ENCODE measurements around the gene ACTN1.

Gene ACTN1

GRCh38 chr14:68910540-68910939, 68.6 kb downstream of the ACTN1 start:
- Histone ChIP-seq H3K9me3 (ENCODE audit: control insufficient read depth, low read length) (no peaks in the 10 kb centered on the region), H2BK120ac (ENCODE audit: low read depth, low read length) (no peak overlapping the region), H3K27me3 (ENCODE audit: control insufficient read depth in 1 of 2, insufficient read depth in 1 of 2, low read length in 2 of 2) (no peaks in the 10 kb centered on the region), H3K23ac (ENCODE audit: low read length in 2 of 2) (no peak overlapping the region), H3K36me3 (ENCODE audit: control insufficient read depth in 1 of 2, insufficient read depth in 2 of 2, low read depth in 1 of 2, low read length in 2 of 2) (peaks cover 61 to 70% of the 10 kb centered on the region in 2 experiments), H3K14ac (ENCODE audit: low read length in 2 of 2) (no peak overlapping the region), H3K27ac (ENCODE audit: low read length, poor library complexity, severe bottlenecking) (peak overlapping the region; percentile 33), H3K4me1 (ENCODE audit: control insufficient read depth, insufficient read depth, low read depth, low read length) (peaks cover 19% of the 10 kb centered on the region), H3K79me1 (replicated peaks; ENCODE audit: low read length, poor library complexity, severe bottlenecking) (peaks cover 21% of the 10 kb centered on the region), H4K8ac (ENCODE audit: low read length) (no peak overlapping the region), H2BK15ac (ENCODE audit: low read depth, poor library complexity, severe bottlenecking) (no peak overlapping the region), H3K4ac (ENCODE audit: low read depth in 1 of 2, low read length in 2 of 2) (no peak overlapping the region), H3K18ac (ENCODE audit: low read depth in 1 of 2, low read length in 2 of 2) (no peak overlapping the region), H4K91ac (ENCODE audit: low read length) (no peak overlapping the region), H2AFZ (ENCODE audit: low read depth, low read length) (no peak overlapping the region), H2BK12ac (ENCODE audit: low read length in 2 of 2) (peak overlapping the region in 1 of 2 experiments; percentile 11), H3K4me3 (ENCODE audit: insufficient read depth in 1 of 2, low read depth in 1 of 2, low read length in 2 of 2) (no peak overlapping the region), H3K4me2 (ENCODE audit: low read length, poor library complexity, severe bottlenecking) (no peak overlapping the region), H2AK5ac (ENCODE audit: low read length, severe bottlenecking) (no peak overlapping the region), H2BK5ac (ENCODE audit: low read depth, low read length, poor library complexity, severe bottlenecking) (no peak overlapping the region), H3K9ac (ENCODE audit: low read length) (peak overlapping the region; percentile 29)
- DNase-seq, result peak; percentile 36
- 87% methylated on average over 9 of the region's 9 CpGs for WGBS

GRCh38 chr14:68908803-68909202, 70.3 kb downstream of the ACTN1 start:
- no peak overlapping the region for H2BK120ac ChIP-seq (ENCODE audit: low read depth, low read length)
- no peak overlapping the region for H3K27ac ChIP-seq (ENCODE audit: low read length, poor library complexity, severe bottlenecking)
- H3K36me3 ChIP-seq (ENCODE audit: control insufficient read depth in 1 of 2, insufficient read depth in 2 of 2, low read depth in 1 of 2, low read length in 2 of 2), result peaks cover 67 to 83% of the 10 kb centered on the region in 2 experiments
- H3K79me1 ChIP-seq (replicated peaks; ENCODE audit: low read length, poor library complexity, severe bottlenecking), result peaks cover 31% of the 10 kb centered on the region
- 88% methylated on average over 5 of the region's 5 CpGs for WGBS
- H3K14ac ChIP-seq (ENCODE audit: low read length in 2 of 2), result no peak overlapping the region
- H2BK15ac ChIP-seq (ENCODE audit: low read depth, poor library complexity, severe bottlenecking), result no peak overlapping the region
- no peaks in the 10 kb centered on the region for H3K27me3 ChIP-seq (ENCODE audit: control insufficient read depth in 1 of 2, insufficient read depth in 1 of 2, low read length in 2 of 2)
- no peak overlapping the region for H3K4ac ChIP-seq (ENCODE audit: low read depth in 1 of 2, low read length in 2 of 2)
- peaks cover 16% of the 10 kb centered on the region for H3K4me1 ChIP-seq (ENCODE audit: control insufficient read depth, insufficient read depth, low read depth, low read length)
- H3K9ac ChIP-seq (ENCODE audit: low read length), result no peak overlapping the region
- H4K91ac ChIP-seq (ENCODE audit: low read length), result no peak overlapping the region
- no peak overlapping the region for H2AFZ ChIP-seq (ENCODE audit: low read depth, low read length)
- H2BK12ac ChIP-seq (ENCODE audit: low read length in 2 of 2), result no peak overlapping the region
- no peak overlapping the region for H2AK5ac ChIP-seq (ENCODE audit: low read length, severe bottlenecking)
- no peak overlapping the region for H3K4me2 ChIP-seq (ENCODE audit: low read length, poor library complexity, severe bottlenecking)
- no peaks in the 10 kb centered on the region for H3K9me3 ChIP-seq (ENCODE audit: control insufficient read depth, low read length)
- no peak overlapping the region for H4K8ac ChIP-seq (ENCODE audit: low read length)
- no peak overlapping the region for H3K23ac ChIP-seq (ENCODE audit: low read length in 2 of 2)
- H3K4me3 ChIP-seq (ENCODE audit: insufficient read depth in 1 of 2, low read depth in 1 of 2, low read length in 2 of 2), result no peak overlapping the region
- H2BK5ac ChIP-seq (ENCODE audit: low read depth, low read length, poor library complexity, severe bottlenecking), result no peak overlapping the region
- peak; percentile 38 for DNase-seq
- no peak overlapping the region for H3K18ac ChIP-seq (ENCODE audit: low read depth in 1 of 2, low read length in 2 of 2)

- no peak overlapping the region for H3K27ac ChIP-seq (ENCODE audit: low read length, poor library complexity, severe bottlenecking)
- no peak overlapping the region for H2BK12ac ChIP-seq (ENCODE audit: low read length in 2 of 2)
- no peak overlapping the region for H3K14ac ChIP-seq (ENCODE audit: low read length in 2 of 2)
- H3K4me1 ChIP-seq (ENCODE audit: control insufficient read depth, insufficient read depth, low read depth, low read length), result peaks cover 13% of the 10 kb centered on the region
- H2BK120ac ChIP-seq (ENCODE audit: low read depth, low read length), result no peak overlapping the region
- no peak overlapping the region for H4K8ac ChIP-seq (ENCODE audit: low read length)
- H4K91ac ChIP-seq (ENCODE audit: low read length), result no peak overlapping the region
- no peak overlapping the region for H3K23ac ChIP-seq (ENCODE audit: low read length in 2 of 2)
- no peak for DNase-seq
- H3K79me1 ChIP-seq (replicated peaks; ENCODE audit: low read length, poor library complexity, severe bottlenecking), result peaks cover 34% of the 10 kb centered on the region
- H3K27me3 ChIP-seq (ENCODE audit: control insufficient read depth in 1 of 2, insufficient read depth in 1 of 2, low read length in 2 of 2), result no peaks in the 10 kb centered on the region
- no peak overlapping the region for H3K18ac ChIP-seq (ENCODE audit: low read depth in 1 of 2, low read length in 2 of 2)
- no peak overlapping the region for H3K9ac ChIP-seq (ENCODE audit: low read length)
- H3K36me3 ChIP-seq (ENCODE audit: control insufficient read depth in 1 of 2, insufficient read depth in 2 of 2, low read depth in 1 of 2, low read length in 2 of 2), result peaks cover 67 to 82% of the 10 kb centered on the region in 2 experiments
- no peak overlapping the region for H2AFZ ChIP-seq (ENCODE audit: low read depth, low read length)
- 96% methylated on average over 6 of the region's 8 CpGs for WGBS
- H2BK15ac ChIP-seq (ENCODE audit: low read depth, poor library complexity, severe bottlenecking), result no peak overlapping the region
- no peak overlapping the region for H2AK5ac ChIP-seq (ENCODE audit: low read length, severe bottlenecking)
- H3K4me3 ChIP-seq (ENCODE audit: insufficient read depth in 1 of 2, low read depth in 1 of 2, low read length in 2 of 2), result no peak overlapping the region
- no peak overlapping the region for H3K4me2 ChIP-seq (ENCODE audit: low read length, poor library complexity, severe bottlenecking)
- no peak overlapping the region for H3K4ac ChIP-seq (ENCODE audit: low read depth in 1 of 2, low read length in 2 of 2)
- no peak overlapping the region for H2BK5ac ChIP-seq (ENCODE audit: low read depth, low read length, poor library complexity, severe bottlenecking)
- H3K9me3 ChIP-seq (ENCODE audit: control insufficient read depth, low read length), result no peaks in the 10 kb centered on the region
These were observed 70.9 kb downstream of the ACTN1 start for GRCh38 chr14:68908201-68908600.

- H3K18ac ChIP-seq (ENCODE audit: low read depth in 1 of 2, low read length in 2 of 2), result no peak overlapping the region
- H3K9me3 ChIP-seq (ENCODE audit: control insufficient read depth, low read length), result no peaks in the 10 kb centered on the region
- peaks cover 44% of the 10 kb centered on the region for H3K79me1 ChIP-seq (replicated peaks; ENCODE audit: low read length, poor library complexity, severe bottlenecking)
- H4K8ac ChIP-seq (ENCODE audit: low read length), result no peak overlapping the region
- no peak overlapping the region for H2AFZ ChIP-seq (ENCODE audit: low read depth, low read length)
- H3K27me3 ChIP-seq (ENCODE audit: control insufficient read depth in 1 of 2, insufficient read depth in 1 of 2, low read length in 2 of 2), result no peaks in the 10 kb centered on the region
- no peak overlapping the region for H2BK120ac ChIP-seq (ENCODE audit: low read depth, low read length)
- no peak for DNase-seq
- H2BK5ac ChIP-seq (ENCODE audit: low read depth, low read length, poor library complexity, severe bottlenecking), result no peak overlapping the region
- H3K4me2 ChIP-seq (ENCODE audit: low read length, poor library complexity, severe bottlenecking), result no peak overlapping the region
- H2BK12ac ChIP-seq (ENCODE audit: low read length in 2 of 2), result no peak overlapping the region
- no peak overlapping the region for H4K91ac ChIP-seq (ENCODE audit: low read length)
- H3K9ac ChIP-seq (ENCODE audit: low read length), result no peak overlapping the region
- H2AK5ac ChIP-seq (ENCODE audit: low read length, severe bottlenecking), result no peak overlapping the region
- peaks cover 9% of the 10 kb centered on the region for H3K4me1 ChIP-seq (ENCODE audit: control insufficient read depth, insufficient read depth, low read depth, low read length)
- H3K4me3 ChIP-seq (ENCODE audit: insufficient read depth in 1 of 2, low read depth in 1 of 2, low read length in 2 of 2), result no peak overlapping the region
- no peak overlapping the region for H3K23ac ChIP-seq (ENCODE audit: low read length in 2 of 2)
- no peak overlapping the region for H3K27ac ChIP-seq (ENCODE audit: low read length, poor library complexity, severe bottlenecking)
- no peak overlapping the region for H2BK15ac ChIP-seq (ENCODE audit: low read depth, poor library complexity, severe bottlenecking)
- peaks cover 74 to 90% of the 10 kb centered on the region in 2 experiments for H3K36me3 ChIP-seq (ENCODE audit: control insufficient read depth in 1 of 2, insufficient read depth in 2 of 2, low read depth in 1 of 2, low read length in 2 of 2)
- H3K14ac ChIP-seq (ENCODE audit: low read length in 2 of 2), result no peak overlapping the region
- 98% methylated on average over 5 of the region's 5 CpGs for WGBS
- H3K4ac ChIP-seq (ENCODE audit: low read depth in 1 of 2, low read length in 2 of 2), result no peak overlapping the region
These were observed 72.7 kb downstream of the ACTN1 start for GRCh38 chr14:68906439-68906838.
